ENCODE results near the gene GSE1.

The GSE1 gene

GRCh38 chr16:85621698-85622428, 8.7 kb downstream of the GSE1 start:
- no peak for DNase-seq

- DNase-seq = no peak
These were observed 9.6 kb downstream of the GSE1 start for GRCh38 chr16:85622683-85623082.

GRCh38 chr16:85623250-85623649, 10.1 kb downstream of the GSE1 start:
- DNase-seq = no peak

GRCh38 chr16:85623997-85624601, 11.0 kb downstream of the GSE1 start:
- no peak for DNase-seq

GRCh38 chr16:85624646-85625045, 11.5 kb downstream of the GSE1 start:
- no peak for DNase-seq

GRCh38 chr16:85625053-85625452, 11.9 kb downstream of the GSE1 start:
- DNase-seq = no peak

- no peak for DNase-seq
These were observed 12.5 kb downstream of the GSE1 start for GRCh38 chr16:85625485-85626117.

- DNase-seq = no peak
These were observed 13.3 kb downstream of the GSE1 start for GRCh38 chr16:85626191-85626981.

GRCh38 chr16:85627089-85627488, 14.0 kb downstream of the GSE1 start:
- DNase-seq = no peak

- no peak for DNase-seq
These were observed 14.6 kb downstream of the GSE1 start for GRCh38 chr16:85627526-85628264.

- no peak for DNase-seq
These were observed 15.1 kb downstream of the GSE1 start for GRCh38 chr16:85628265-85628556.

GRCh38 chr16:85628645-85629044, 15.5 kb downstream of the GSE1 start:
- no peak for DNase-seq

GRCh38 chr16:85629326-85629725, 16.2 kb downstream of the GSE1 start:
- no peak for DNase-seq

- DNase-seq = no peak
These were observed 16.7 kb downstream of the GSE1 start for GRCh38 chr16:85629853-85630252.

GRCh38 chr16:85631230-85631629, 18.1 kb downstream of the GSE1 start:
- DNase-seq = no peak

GRCh38 chr16:85631802-85632393, 18.8 kb downstream of the GSE1 start:
- no peak for DNase-seq

GRCh38 chr16:85632709-85633437, 19.8 kb downstream of the GSE1 start:
- no peak for DNase-seq

- no peak for DNase-seq
These were observed 20.3 kb downstream of the GSE1 start for GRCh38 chr16:85633438-85633743.

- no peak for DNase-seq
These were observed 20.8 kb downstream of the GSE1 start for GRCh38 chr16:85633888-85634287.

GRCh38 chr16:85634747-85635544, 21.8 kb downstream of the GSE1 start:
- no peak for DNase-seq

- no peak for DNase-seq
These were observed 22.5 kb downstream of the GSE1 start for GRCh38 chr16:85635545-85636140.
